Measurements from ENCODE around the gene RORC. TPM values are rescaled to one million over a fixed set of nuclear protein-coding genes. Genes with fewer than 3 reads are reported as not detected.
A peak's percentile ranks its signal among the peaks of the same experiment; 100 is the strongest.

The RORC gene
- total RNA-seq, 1 donor from 2014 or later, result 5.9 TPM

- intact Hi-C loops (cut with DNase I), result no loop called here
- DNase-seq (ENCODE audit: low spot score), result no peak
Measured at GRCh38 chr1:151813271-151813977, 18.2 kb downstream of the RORC start.

DNA sequence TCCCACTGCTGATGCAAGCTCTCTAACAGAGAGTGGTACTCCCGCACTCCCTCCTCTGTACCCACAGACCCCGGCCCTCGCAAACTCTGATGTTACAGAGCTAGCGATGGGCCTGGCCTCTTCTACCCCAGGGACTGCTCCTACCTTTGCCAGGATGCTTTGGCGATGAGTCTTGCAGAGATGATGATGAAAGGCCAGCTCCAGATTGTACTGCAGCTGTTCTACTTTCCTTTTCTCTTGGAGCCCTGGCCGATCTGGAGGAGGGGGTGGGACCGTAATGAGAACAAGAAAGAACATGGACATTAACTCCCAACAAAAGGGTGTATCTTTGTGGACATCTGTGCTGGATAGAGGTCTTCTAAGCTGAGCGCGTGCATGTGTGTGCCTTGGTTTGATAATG lies 20.4 kb downstream of the RORC start:
- peak; percentile 57 for DNase-seq (ENCODE audit: low spot score)
- intact Hi-C loops (cut with DNase I), result no loop called here

DNA sequence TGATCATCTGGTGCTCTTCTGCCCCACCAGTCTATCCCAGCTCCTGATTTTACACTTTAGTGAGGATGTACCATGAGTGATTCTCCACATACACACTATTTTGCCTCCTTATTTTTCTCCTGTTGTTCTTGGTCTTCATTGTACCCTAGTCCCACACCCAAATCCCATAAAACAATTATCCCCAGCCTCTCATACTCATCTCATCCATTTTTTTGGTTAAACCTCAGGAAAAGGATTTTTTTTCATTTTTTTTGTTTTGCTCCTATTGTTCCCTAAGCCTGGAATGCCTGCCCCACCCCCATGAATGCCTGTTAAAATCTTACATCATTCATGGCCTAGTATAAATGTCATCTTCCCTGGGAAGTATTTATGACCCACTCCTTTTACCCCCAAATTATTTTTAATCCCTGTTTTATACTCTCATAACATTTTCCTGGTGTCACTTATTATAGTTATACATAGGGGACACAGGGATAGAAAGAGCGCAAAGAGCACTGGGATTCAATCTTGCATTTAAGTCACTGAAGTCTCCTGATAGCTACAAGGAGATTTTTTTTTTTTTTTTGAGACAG lies 21.5 kb downstream of the RORC start:
- intact Hi-C loops (cut with DNase I), result no loop called here
- DNase-seq (ENCODE audit: low spot score), result no peak

DNA sequence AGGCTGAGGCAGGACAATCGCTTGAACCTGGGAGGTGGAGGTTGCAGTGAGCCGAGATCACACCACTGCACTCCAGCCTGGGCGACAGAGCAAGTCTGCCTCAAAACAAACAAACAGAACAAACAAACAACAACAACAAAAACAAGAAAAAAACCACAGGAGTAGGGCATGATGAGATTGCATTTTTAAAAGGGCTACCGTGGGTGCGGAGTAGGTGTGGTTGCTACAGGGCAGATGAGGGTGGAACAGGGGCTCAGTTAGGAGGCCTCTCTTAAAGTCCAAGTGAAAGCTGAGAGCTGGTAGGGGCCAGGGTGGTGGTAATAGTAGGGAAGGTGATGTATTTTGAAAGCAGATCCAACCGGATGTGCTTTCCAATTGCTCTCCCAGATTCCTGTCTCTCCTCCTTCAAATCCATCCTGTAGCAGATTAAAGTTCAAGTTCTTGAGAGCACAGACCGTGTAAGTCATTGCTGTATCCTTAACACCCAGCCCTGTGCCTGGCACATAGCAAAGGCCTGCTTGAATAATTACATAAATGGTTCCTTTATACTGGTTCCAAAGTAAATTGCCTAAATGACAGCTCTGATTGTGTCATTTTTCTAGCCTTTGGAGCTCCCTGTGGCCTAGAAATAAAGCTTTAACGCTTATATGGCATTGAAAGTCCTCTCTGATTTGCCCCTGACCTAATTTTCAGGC lies 22.2 kb downstream of the RORC start:
- no peak for DNase-seq (ENCODE audit: low spot score)
- intact Hi-C loops (cut with DNase I), result no loop called here

- intact Hi-C loops (cut with DNase I), result no loop called here
- no peak for DNase-seq (ENCODE audit: low spot score)
Measured at GRCh38 chr1:151807766-151808165, 23.8 kb downstream of the RORC start.

DNA sequence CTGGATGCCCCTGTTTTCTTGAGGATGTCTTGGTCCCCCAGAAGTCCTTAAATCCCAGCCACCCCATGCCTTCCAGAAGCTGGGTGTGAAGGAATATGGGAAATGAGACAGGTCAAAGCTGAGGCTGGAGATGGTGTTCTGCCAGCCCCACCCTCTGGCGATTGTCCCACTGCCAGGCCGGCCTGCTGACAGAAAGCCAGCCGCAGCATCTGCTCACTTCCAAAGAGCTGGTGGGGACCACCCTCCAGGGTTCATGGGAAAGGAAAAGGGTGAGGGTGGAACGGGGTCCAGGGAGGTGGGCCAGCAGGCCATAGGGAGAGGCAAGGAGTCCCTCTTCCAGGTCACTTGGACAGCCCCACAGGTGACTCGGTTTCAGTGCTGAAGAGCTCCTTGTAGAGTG lies 24.5 kb downstream of the RORC start:
- no peak for DNase-seq (ENCODE audit: low spot score)
- intact Hi-C loops (cut with DNase I), result no loop called here

DNA sequence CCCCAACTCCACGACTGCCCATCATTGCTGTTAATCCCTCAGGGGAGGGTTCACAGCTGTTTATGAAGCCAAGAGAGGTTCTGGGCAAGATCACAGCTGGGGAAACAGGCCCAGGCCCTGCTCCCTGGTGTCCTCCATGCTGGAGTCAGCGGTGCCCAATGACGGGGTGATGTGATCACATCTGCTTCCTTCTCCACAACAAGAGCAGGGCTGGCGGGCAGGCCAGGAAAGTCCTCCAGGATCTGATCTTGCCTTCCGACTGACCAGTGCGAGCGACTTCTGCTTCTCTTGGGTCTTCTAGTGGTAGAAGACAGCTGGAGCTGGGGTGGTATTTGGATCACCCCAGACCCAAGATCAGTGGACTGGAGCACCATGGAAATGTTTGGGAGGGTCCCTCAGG lies 25.4 kb downstream of the RORC start:
- no peak for DNase-seq (ENCODE audit: low spot score)
- intact Hi-C loops (cut with DNase I), result no loop called here

DNA sequence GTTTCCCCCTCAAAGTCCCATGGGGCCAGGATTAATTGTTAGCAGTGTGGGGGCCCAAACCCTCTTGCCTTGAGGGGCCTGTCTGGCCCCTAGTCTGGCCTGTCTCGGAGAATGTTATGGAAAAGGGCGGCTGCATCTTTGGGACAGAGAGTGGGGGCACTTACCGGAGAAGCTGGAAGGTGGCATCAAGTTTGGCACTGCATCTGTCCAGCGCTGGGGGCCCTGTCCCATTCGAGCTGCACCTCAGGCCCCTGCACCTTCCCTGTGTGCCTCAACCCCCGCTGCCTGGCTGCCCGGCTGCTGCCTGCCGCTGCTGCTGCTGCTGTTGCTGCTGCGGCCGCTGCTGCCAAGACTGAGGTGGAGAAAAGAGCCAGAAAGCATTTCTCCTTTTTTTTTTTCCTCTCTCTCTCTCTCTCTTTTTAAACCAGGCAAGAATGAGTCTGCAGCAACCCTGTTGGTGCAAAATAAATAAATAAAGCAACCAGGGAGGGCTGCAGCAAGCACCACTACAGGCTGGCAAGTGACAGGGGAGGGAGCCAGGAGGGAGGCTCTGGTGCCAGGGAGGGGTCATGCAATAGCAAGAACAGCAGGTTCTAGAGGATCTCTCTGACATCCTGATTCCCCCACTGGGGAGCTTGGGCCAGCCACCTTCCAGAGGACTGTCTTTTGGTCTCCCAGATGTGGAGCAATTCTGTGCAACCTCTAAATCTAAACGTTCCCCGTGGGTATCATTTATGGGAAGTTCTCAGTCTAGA lies 26.4 kb downstream of the RORC start, which contains the start of gene LINGO4:
LINGO4 (minus strand) TSS at position 354 of the 755 bp plus-strand sequence. CDS start 2,715 bp downstream, outside the sequence.
- no peak for DNase-seq (ENCODE audit: low spot score)
- intact Hi-C loops (cut with DNase I), result no loop called here

- no peak for DNase-seq (ENCODE audit: low spot score)
- intact Hi-C loops (cut with DNase I), result no loop called here
Measured at GRCh38 chr1:151803915-151804314, 27.7 kb downstream of the RORC start.

- intact Hi-C loops (cut with DNase I), result no loop called here
- DNase-seq (ENCODE audit: low spot score), result no peak
Measured at GRCh38 chr1:151803164-151803563, 28.4 kb downstream of the RORC start.

DNA sequence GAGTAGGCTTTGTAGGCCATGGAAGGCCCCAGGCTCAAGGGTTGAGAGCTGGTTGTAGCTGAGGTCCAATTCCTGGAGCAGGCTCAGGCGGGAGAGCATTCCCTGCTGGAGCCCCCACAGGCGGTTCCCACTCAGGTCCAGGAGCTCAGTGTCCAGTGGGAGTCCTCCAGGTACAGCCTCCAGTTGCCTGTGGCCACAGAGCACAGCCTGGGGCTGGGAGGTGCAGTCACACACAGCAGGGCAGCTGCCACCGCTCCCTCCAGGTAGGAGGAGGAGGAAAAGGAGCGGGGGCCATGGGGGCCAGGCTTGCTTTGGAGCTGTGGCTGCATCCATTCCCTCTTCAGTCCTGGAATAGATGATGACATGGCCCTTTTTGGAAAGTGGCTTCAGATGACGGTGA lies 29.2 kb downstream of the RORC start:
- DNase-seq (ENCODE audit: low spot score), result no peak
- intact Hi-C loops (cut with DNase I), result no loop called here

GRCh38 chr1:151801846-151802245 lies 29.8 kb downstream of the RORC start:
- no peak for DNase-seq (ENCODE audit: low spot score)
- intact Hi-C loops (cut with DNase I), result no loop called here

DNA sequence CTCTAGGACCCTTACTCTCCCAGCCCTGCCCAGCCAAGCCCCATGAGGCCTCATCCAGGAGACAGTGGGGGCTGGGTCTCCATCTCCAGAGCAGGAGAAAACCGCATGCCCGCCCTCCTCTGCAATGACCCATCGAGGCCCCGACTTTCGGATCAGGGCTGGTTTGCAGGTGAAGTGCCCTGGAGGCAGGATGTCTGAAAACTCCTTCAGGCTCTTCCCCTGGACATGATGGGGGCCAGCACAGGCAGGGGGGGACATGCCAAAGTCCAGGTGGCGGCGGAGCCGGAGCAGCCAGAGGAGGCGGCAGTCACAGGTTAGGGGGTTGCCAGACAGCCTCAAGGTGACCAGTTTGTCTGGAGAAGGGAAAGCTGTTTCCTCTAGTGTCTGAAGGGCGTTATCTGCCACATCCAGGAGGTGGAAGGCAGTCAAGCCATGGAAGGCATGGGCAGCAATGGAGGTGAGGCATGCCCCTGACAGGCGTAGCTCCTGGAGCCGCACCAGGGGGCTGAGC lies 30.2 kb downstream of the RORC start:
- DNase-seq (ENCODE audit: low spot score), result no peak
- intact Hi-C loops (cut with DNase I), result no loop called here

DNA sequence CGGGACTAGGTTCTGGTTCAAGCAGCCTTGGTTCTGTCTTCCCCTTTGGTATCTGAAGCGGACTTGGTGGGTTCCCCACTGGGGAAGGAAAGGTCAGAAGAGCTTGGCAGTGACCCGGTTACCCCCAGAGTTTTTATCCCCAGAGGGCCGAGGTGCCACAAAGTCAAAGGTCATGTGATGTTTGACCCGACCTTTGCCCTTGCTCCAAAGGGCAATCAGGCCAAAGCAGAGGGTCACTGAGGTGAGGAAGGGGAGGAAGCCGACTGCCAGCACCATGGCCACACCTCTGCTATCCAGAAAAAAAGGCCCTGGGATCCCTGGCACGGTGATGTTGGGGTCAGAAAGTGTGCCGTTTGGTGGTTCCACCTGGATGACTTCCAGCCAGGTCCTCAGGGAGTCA lies 30.8 kb downstream of the RORC start:
- no peak for DNase-seq (ENCODE audit: low spot score)
- intact Hi-C loops (cut with DNase I), result no loop called here

- intact Hi-C loops (cut with DNase I), result no loop called here
- no peak for DNase-seq (ENCODE audit: low spot score)
Measured at GRCh38 chr1:151799179-151800022, 32.2 kb downstream of the RORC start.

GRCh38 chr1:151798571-151798970 lies 33.0 kb downstream of the RORC start:
- no peak for DNase-seq (ENCODE audit: low spot score)
- intact Hi-C loops (cut with DNase I), result no loop called here

DNA sequence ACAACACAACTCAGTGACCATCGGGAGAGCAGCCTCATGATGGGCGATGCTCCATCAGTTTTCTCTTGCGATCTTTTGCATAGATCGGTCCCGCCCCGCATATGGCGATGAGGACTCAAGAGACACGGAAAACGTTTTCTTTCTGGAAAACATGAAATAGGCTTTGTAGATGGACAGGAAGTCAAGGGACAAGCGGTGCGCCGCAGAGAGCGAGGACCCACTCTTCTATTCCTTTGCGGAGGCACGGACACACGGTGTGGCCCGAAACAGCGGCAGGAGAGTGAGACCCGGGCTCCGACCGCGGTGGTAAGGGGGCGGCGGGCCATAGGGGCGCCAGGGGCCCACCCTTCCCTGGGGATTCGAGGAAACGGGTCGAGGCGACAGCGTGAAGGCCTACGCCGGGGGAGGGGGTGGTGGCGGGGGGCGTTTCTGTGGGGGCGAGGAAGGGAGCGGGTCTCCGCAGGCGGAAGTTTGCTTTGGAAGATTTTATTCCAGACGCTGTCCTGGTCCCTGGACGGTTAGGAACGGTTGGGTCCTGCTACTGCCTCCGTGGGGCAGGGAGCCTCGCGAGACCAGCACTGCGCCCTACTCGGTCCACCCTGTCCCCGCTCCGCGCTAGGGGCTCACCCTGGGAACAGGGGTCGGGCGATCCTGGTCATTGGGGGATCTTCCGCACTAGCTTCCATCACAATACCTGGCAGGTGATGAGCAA lies 40.5 kb downstream of the RORC start:
- intact Hi-C loops (cut with DNase I), result loop anchor here (2.0 kb wide), 1 partner anchor 42 kb away; no protein-coding TSS in a partner anchor
- no peak for DNase-seq (ENCODE audit: low spot score)

Data from cardiac septum (tissue), 1 donor.